COR-L47 (cell line): ENCODE results near the gene TET1.
"Not testable (repeated sequence)": the region's sequence is repeated elsewhere in the genome, so short reads cannot be mapped to it uniquely, and the experiment has no call there.

ENCODE experiments used
- DNase-seq: peaks from one replicate; lab custom pipeline; 2025; lab: John Stamatoyannopoulos, UW

The TET1 gene

GRCh38 chr10:68560186-68560942 lies at the start of gene TET1:
TSS of gene TET1 (plus strand) at chr10:68560337. CDS start at chr10:68572339, 12,002 bp downstream.
- peak; percentile 14 for DNase-seq

GRCh38 chr10:68516216-68516615 lies 43.9 kb upstream of the TET1 start:
- not testable (repeated sequence) for DNase-seq

DNA sequence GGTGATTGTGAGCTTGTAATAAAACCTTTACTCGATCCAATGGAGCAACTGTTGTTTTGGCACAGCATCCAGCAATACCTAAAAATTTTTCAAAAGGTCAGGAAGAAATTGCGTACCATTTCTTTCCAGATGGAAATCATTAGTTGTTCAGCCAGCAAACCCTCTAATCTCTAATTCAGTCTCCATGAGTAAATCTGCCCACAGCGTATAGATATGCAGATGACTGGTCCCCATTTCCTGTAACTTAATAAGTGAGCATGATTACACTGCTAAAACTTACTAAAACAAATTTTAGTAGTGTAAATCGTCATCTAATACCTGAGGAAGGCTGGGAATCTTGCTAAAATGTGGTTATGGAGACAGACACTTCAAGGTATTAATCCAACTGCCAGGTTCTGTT lies 43.4 kb upstream of the TET1 start:
- no peak for DNase-seq

- no peak for DNase-seq
These were observed 42.9 kb upstream of the TET1 start for GRCh38 chr10:68517188-68517587.

DNA sequence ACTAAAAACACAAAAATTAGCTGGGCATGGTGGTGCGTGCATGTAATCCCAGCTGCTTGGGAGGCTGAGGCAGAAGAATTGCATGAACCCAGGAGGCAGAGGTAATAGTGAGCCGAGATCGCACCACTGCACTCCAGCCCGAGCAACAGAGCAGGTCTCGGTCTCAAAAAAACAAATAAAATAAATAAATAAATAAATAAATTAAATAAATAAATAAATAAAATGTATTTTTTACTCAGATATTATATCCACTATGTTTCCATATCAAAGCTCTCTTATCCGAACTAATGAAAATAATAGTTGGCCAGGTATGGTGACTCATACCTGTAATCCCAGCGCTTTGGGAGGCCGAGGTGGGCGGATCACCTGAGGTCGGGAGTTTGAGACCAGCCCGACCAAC lies 41.5 kb upstream of the TET1 start:
- DNase-seq = not testable (repeated sequence)

GRCh38 chr10:68525490-68526038 lies 34.6 kb upstream of the TET1 start:
- DNase-seq = not testable (repeated sequence)

GRCh38 chr10:68526634-68527307 lies 33.4 kb upstream of the TET1 start:
- no peak for DNase-seq

DNA sequence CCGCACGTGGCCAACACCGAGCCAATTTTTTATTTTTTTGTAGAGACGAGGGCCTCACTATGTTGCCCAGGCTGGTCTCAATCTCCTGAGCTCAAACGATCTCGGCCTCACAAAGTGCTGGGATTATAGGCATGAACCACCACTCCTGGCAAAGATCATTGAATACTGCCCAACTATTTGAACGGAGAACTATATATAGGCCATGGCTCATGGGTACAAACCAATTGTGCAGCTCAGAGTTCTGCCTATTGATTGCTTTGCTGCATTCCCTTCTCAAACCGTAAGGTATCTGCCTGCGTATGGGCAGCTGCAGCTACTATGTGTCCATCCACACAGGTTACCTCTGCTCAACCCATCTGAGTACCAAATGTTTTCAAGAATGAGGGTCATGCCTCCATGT lies 23.2 kb upstream of the TET1 start:
- no peak for DNase-seq

DNA sequence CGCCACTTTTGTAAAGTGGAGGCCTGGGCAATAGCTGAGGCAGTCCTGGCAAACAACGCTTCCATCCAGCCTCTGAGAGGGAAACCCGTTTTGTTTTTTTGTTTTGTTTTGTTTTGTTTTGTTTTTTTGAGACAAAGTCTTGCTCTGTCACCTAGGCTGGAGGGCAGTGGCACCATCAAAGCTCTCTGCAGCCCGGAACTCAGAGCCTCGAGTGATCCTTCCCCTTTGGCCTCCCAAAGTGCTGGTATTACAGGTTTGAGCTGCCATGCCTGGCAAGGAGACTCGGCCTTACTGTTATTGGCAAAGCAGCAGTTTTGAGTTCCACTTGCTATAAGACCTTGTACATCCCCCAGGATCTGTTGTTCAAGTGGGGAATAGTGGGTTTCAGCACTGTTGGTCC lies 22.3 kb upstream of the TET1 start:
- DNase-seq = no peak

- no peak for DNase-seq
These were observed 16.9 kb upstream of the TET1 start for GRCh38 chr10:68543004-68543918.

GRCh38 chr10:68550747-68551411 lies 9.3 kb upstream of the TET1 start:
- DNase-seq = peak; percentile 50

GRCh38 chr10:68553138-68553537 lies 7.0 kb upstream of the TET1 start:
- no peak for DNase-seq

- DNase-seq = no peak
These were observed 6.5 kb upstream of the TET1 start for GRCh38 chr10:68553599-68553998.

- DNase-seq = no peak
These were observed 1.7 kb upstream of the TET1 start for GRCh38 chr10:68558478-68558877.

GRCh38 chr10:68559251-68559650 lies 886 bp upstream of the TET1 start:
- no peak for DNase-seq

DNA sequence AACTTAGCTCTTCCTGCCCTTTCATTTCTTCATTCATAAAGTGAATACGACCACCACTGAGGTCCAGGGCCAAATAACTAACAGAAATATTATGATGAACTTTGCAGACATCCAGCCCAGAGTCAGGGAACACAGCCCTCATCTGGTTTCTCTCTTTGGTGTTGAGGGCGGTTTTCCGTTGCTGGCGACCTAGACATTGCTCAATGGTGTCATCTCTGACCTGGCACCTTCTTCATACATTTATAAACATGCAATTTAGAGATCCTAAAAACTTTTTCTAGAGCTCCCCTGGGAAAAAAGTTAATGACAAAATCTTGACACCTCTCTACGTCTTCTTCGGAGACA lies 324 bp upstream of the TET1 start:
- no peak for DNase-seq

- peak; percentile 8 for DNase-seq
These were observed 1.1 kb downstream of the TET1 start for GRCh38 chr10:68560943-68561864.

DNA sequence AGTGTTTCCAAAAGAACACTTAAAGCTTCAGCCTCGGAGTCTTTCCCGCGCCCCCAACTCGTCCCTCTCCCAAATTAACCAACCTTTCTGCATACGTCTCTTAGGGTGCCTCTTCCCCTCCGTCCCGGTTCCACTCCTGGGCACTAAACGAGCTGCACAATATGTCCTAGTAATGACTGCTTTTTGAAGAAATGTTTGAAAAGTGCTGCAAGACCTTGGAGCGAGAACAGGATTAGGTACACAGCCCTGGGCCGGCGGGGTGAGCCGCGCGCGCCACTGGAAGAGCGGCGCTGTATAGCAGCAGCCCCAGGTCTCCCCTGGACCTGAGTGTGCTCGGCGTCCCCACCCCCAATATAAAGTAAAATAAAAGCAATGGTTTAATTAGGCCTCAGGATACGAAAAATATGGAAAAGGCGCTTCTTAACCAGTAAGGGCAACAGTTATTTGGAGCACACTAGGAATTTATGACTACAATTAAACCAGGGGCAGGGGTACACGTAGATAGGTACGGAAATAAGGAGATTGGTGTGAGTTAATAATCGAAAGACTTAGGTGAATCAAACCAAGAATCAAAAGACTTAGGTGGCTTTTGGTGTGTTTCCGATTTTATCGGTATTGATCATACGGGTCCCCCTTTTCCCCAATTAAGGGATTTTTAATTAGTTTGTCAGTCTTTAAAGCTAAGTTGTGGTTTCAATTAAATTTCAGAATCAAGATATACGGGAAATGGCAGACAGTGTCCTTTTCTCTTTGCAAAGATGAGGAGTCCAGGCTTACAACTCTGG lies 1.9 kb downstream of the TET1 start:
- DNase-seq = peak; percentile 8

GRCh38 chr10:68562661-68563570 lies 2.8 kb downstream of the TET1 start:
- DNase-seq = no peak
